ENCODE measurements around the gene RAPGEF1. TPM values are rescaled to one million over a fixed set of nuclear protein-coding genes. Genes with fewer than 3 reads are reported as not detected.

RAPGEF1 gene
- total RNA-seq, 4 donors from 2014 or later = 43.0 to 58.3 (median 51.7) TPM

- peaks cover 92% of the 10 kb centered on the region for H3K4me1 ChIP-seq
These were observed 66.8 kb downstream of the RAPGEF1 start for GRCh38 chr9:131673068-131673467.

GRCh38 chr9:131672451-131672850 lies 67.4 kb downstream of the RAPGEF1 start:
- no peak for TF ChIP-seq POLR2A (IDR thresholded peaks at IDR 0.05)
- no peak for TF ChIP-seq EP300 (IDR thresholded peaks at IDR 0.05)
- TF ChIP-seq POLR2AphosphoS5 (IDR thresholded peaks at IDR 0.05) = no peak
- no peak for TF ChIP-seq CTCF (IDR thresholded peaks at IDR 0.05)
- no peak for DNase-seq (ENCODE audit: low spot score in 2 of 2)
- Histone ChIP-seq H3K27me3 (no peaks in the 10 kb centered on the region), H3K36me3 (no peaks in the 10 kb centered on the region), H3K4me1 (peaks cover 92% of the 10 kb centered on the region), H3K27ac (no peak overlapping the region), H3K9me3 (no peaks in the 10 kb centered on the region), H3K4me3 (no peak overlapping the region)
- WGBS = 53% methylated on average over 4 of the region's 4 CpGs

More at GRCh38 chr9:131673068-131673467, 66.8 kb downstream of the RAPGEF1 start:
- Histone ChIP-seq H3K36me3 (no peaks in the 10 kb centered on the region), H3K27ac (no peak overlapping the region), H3K9me3 (no peaks in the 10 kb centered on the region), H3K4me3 (no peak overlapping the region), H3K27me3 (no peaks in the 10 kb centered on the region)
- no peak for DNase-seq (ENCODE audit: low spot score in 2 of 2)
- 90% methylated on average over 1 of the region's 1 CpG for WGBS
- TF ChIP-seq EP300 (IDR thresholded peaks at IDR 0.05) (no peak), CTCF (IDR thresholded peaks at IDR 0.05) (no peak), POLR2AphosphoS5 (IDR thresholded peaks at IDR 0.05) (no peak), POLR2A (IDR thresholded peaks at IDR 0.05) (no peak)

- Histone ChIP-seq H3K36me3 (no peaks in the 10 kb centered on the region), H3K9me3 (no peaks in the 10 kb centered on the region), H3K4me3 (no peak overlapping the region), H3K4me1 (peaks cover 82% of the 10 kb centered on the region), H3K27ac (no peak overlapping the region), H3K27me3 (no peaks in the 10 kb centered on the region)
- DNase-seq (ENCODE audit: low spot score in 2 of 2) = no peak
- 83% methylated on average over 9 of the region's 9 CpGs for whole genome bisulfite sequencing
- TF ChIP-seq POLR2A (IDR thresholded peaks at IDR 0.05) (no peak), CTCF (IDR thresholded peaks at IDR 0.05) (no peak), EP300 (IDR thresholded peaks at IDR 0.05) (no peak), POLR2AphosphoS5 (IDR thresholded peaks at IDR 0.05) (no peak)
These were observed 68.7 kb downstream of the RAPGEF1 start for GRCh38 chr9:131671133-131671520.

- Histone ChIP-seq H3K27me3 (no peaks in the 10 kb centered on the region), H3K4me3 (no peak overlapping the region), H3K4me1 (peaks cover 76% of the 10 kb centered on the region), H3K36me3 (no peaks in the 10 kb centered on the region), H3K9me3 (no peaks in the 10 kb centered on the region), H3K27ac (peak overlapping the region; percentile 68)
- TF ChIP-seq EP300 (IDR thresholded peaks at IDR 0.05) = no peak
- no peak for TF ChIP-seq POLR2AphosphoS5 (IDR thresholded peaks at IDR 0.05)
- no peak for TF ChIP-seq POLR2A (IDR thresholded peaks at IDR 0.05)
- no peak for TF ChIP-seq CTCF (IDR thresholded peaks at IDR 0.05)
- DNase-seq (ENCODE audit: low spot score in 2 of 2) = peak in 1 of 2 donors; percentile 73
- 84% methylated on average over 13 of the region's 13 CpGs for WGBS
These were observed 69.4 kb downstream of the RAPGEF1 start for GRCh38 chr9:131670247-131671132.
